B cell (primary cell): ENCODE data around the gene VIL1. TPM values are rescaled to one million over a fixed set of nuclear protein-coding genes. Genes with fewer than 3 reads are reported as not detected.

Source experiments
- ATAC-seq: fragments of 200-7000 bp; cut with Tn5 transposase; one replicate; pipeline ENCODE4 v1.10.0; 2021; ENCODE audit warnings: low read depth, mild to moderate bottlenecking, moderate number of reproducible peaks, moderate library complexity
- CTCF ChIA-PET: fragments of 350-600 bp; sonication (Branson Sonifier 250); formaldehyde crosslinking; loops from one replicate; lab custom pipeline; 2021; ENCODE audit warnings: antibody characterized with exemption, inconsistent platforms; lab: Charles Lee
- POLR2A ChIA-PET: fragments of 350-600 bp; sonication (Branson Sonifier 250); formaldehyde crosslinking; loops from one replicate; lab custom pipeline; 2021; ENCODE audit warnings: antibody characterized with exemption; lab: Charles Lee
- DNase-seq: peaks from one replicate; pipeline ENCODE4 v3.0.0; 2013
- H2AFZ ChIP-seq: 2 replicates; pipeline ENCODE4 v1.6.1; 2012; ENCODE audit warnings: mild to moderate bottlenecking, low read depth, low read length; ENCODE audit not compliant: insufficient read depth, poor library complexity, severe bottlenecking
- H3K27ac ChIP-seq, 2 donors: 1 replicate in 1 of 2; 2 replicates in 1 of 2; pipeline ENCODE4 v1.5.1; 2012 to 2013; ENCODE audit warnings: low read length in 2 of 2, mild to moderate bottlenecking in 2 of 2, moderate library complexity in 1 of 2
- H3K27me3 ChIP-seq, 4 experiments: fragments of 200-600 bp in 1 of 4; sonication (generic) in 1 of 4; replicated peaks in 1 of 4; 1 replicate in 2 of 4; 2 replicates in 2 of 4; pipeline versions ENCODE4 v1.6.1 to v1.7.0; 2013 to 2016; ENCODE audit warnings: low read length in 3 of 4, mild to moderate bottlenecking in 2 of 4, mixed read lengths in 1 of 4, moderate library complexity in 1 of 4; ENCODE audit not compliant: insufficient read depth in 4 of 4, control insufficient read depth in 3 of 4; ENCODE audit errors: control extremely low read depth in 1 of 4
- H3K36me3 ChIP-seq, 2 experiments: replicated peaks in 1 of 2; 1 replicate in 1 of 2; 2 replicates in 1 of 2; pipeline versions ENCODE4 v1.6.1 to v1.7.1; 2013; ENCODE audit warnings: low read length in 1 of 2; ENCODE audit not compliant: insufficient read depth in 2 of 2, control insufficient read depth in 1 of 2; ENCODE audit errors: control extremely low read depth in 1 of 2, extremely low read depth in 1 of 2
- H3K4me1 ChIP-seq, 2 donors: fragments of 200-600 bp in 1 of 2; sonication (generic) in 1 of 2; 1 replicate in 1 of 2; 2 replicates in 1 of 2; pipeline versions ENCODE4 v1.5.1 to v1.6.1; 2013 to 2017; ENCODE audit warnings: low read length in 2 of 2; ENCODE audit not compliant: control insufficient read depth in 2 of 2, insufficient read depth in 2 of 2
- H3K4me2 ChIP-seq: replicated peaks from 2 replicates; pipeline ENCODE3; 2012; ENCODE audit warnings: mild to moderate bottlenecking, low read depth, low read length; ENCODE audit not compliant: poor library complexity, severe bottlenecking
- H3K4me3 ChIP-seq, 5 experiments: fragments of 200-600 bp in 1 of 5; sonication (generic) in 1 of 5; 1 replicate in 3 of 5; 2 replicates in 2 of 5; pipeline versions ENCODE4 v1.5.1 to v1.7.0; 2011 to 2016; ENCODE audit warnings: low read length in 4 of 5, mild to moderate bottlenecking in 4 of 5, low read depth in 2 of 5, control low read depth in 1 of 5, moderate library complexity in 1 of 5; ENCODE audit not compliant: insufficient read depth in 1 of 5; ENCODE audit errors: control extremely low read depth in 1 of 5, extremely low read depth in 1 of 5
- H3K79me2 ChIP-seq: fragments of 200-600 bp; sonication (generic); one replicate; pipeline ENCODE4 v1.6.0; 2016; ENCODE audit warnings: low read length; ENCODE audit not compliant: control insufficient read depth, insufficient read depth
- H3K9ac ChIP-seq: fragments of 200-600 bp; sonication (generic); 2 replicates; pipeline ENCODE4 v1.6.1; 2017; ENCODE audit warnings: mild to moderate bottlenecking, low read length, moderate library complexity
- H3K9me3 ChIP-seq, 3 donors: one replicate each; pipeline versions ENCODE4 v1.6.1 to v1.7.1; 2013; ENCODE audit warnings: low read length in 2 of 3; ENCODE audit not compliant: control insufficient read depth in 2 of 3, insufficient read depth in 1 of 3; ENCODE audit errors: control extremely low read depth in 1 of 3
- H4K20me1 ChIP-seq: 2 replicates; pipeline ENCODE4 v1.6.0; 2012; ENCODE audit warnings: mild to moderate bottlenecking, low read length; ENCODE audit not compliant: insufficient read depth, control insufficient read depth, poor library complexity, severe bottlenecking
- H3K27ac Mint-ChIP-seq: one replicate; pipeline ENCODE4 v1.8.0; 2021; ENCODE audit warnings: mixed read lengths
- H3K27me3 Mint-ChIP-seq: one replicate; pipeline ENCODE4 v1.8.0; 2021; ENCODE audit warnings: mixed read lengths
- H3K4me1 Mint-ChIP-seq: one replicate; pipeline ENCODE4 v1.8.0; 2021; ENCODE audit warnings: mixed read lengths
- H3K4me3 Mint-ChIP-seq: one replicate; pipeline ENCODE4 v1.8.0; 2021; ENCODE audit warnings: mixed read lengths
- H3K9me3 Mint-ChIP-seq: one replicate; pipeline ENCODE4 v1.8.0; 2022; ENCODE audit warnings: mixed read lengths; ENCODE audit not compliant: insufficient read depth
- CTCF ChIP-seq: fragments of 200-600 bp; IDR thresholded peaks from one replicate; pipeline ENCODE4 v1.8.0; 2022; ENCODE audit warnings: antibody characterized with exemption, mild to moderate bottlenecking
- EZH2 ChIP-seq: IDR thresholded peaks from 2 replicates; pipeline ENCODE4 v1.6.1; 2012; ENCODE audit warnings: borderline replicate concordance, low read depth, mild to moderate bottlenecking, moderate library complexity, low read length; ENCODE audit not compliant: insufficient read depth, poor library complexity, severe bottlenecking
- WGBS: methylation state at CpG from one replicate; pipeline ENCODE4 v1.1.5; 2013; ENCODE audit warnings: missing lambda C conversion rate; ENCODE audit not compliant: insufficient coverage; 5-methylcytosine and 5-hydroxymethylcytosine counted together
- intact Hi-C: fragments of 100-400 bp; cut with micrococcal nuclease; formaldehyde crosslinking; loops from one replicate; pipeline ENCODE4 v1.10.0; 2022
- polyA plus RNA-seq: library from polyadenylated mRNA; depleted of rRNA; stranded (reverse); fragments of >200 nt; gene quantifications from 2 replicates; pipeline ENCODE4 v1.2.3, GENCODE V29; 2012
- total RNA-seq, 2 donors: library from RNA; stranded (reverse); fragments of 120-200 nt in 1 of 2; gene quantifications; 1 replicate in 1 of 2; 2 replicates in 1 of 2; pipeline versions ENCODE4 v1.2.3 to v1.2.4, GENCODE V29; 2013 to 2022

The VIL1 gene
- total and polyA plus RNA-seq, 2 donors (not counting 1 experiment from before 2014, with no cell fraction given), result not detected

- 86% methylated on average over 2 of the region's 2 CpGs for WGBS
- H3K27ac Mint-ChIP-seq, result no peak overlapping the region
- no peak for TF ChIP-seq CTCF
- no peak for TF ChIP-seq EZH2
Observed at GRCh38 chr2:218421027-218421426, 2.1 kb downstream of the VIL1 start.

GRCh38 chr2:218422403-218423086, 3.6 kb downstream of the VIL1 start:
- ChIA-PET POLR2A (no interaction called here), CTCF (no interaction called here)
- no peaks in the 10 kb centered on the region for H3K9me3 Mint-ChIP-seq
- H3K9ac ChIP-seq, result no peak overlapping the region
- H2AFZ ChIP-seq, result no peak overlapping the region
- intact Hi-C loops, result no loop called here
- no peak overlapping the region for H3K4me3 ChIP-seq
- no peak for DNase-seq
- no peaks in the 10 kb centered on the region for H3K4me1 ChIP-seq
- WGBS, result 85% methylated on average over 6 of the region's 9 CpGs
- H3K4me2 ChIP-seq, result no peak overlapping the region
- no peaks in the 10 kb centered on the region for H3K4me1 Mint-ChIP-seq
- no peaks in the 10 kb centered on the region for H3K79me2 ChIP-seq
- no peak overlapping the region for H3K4me3 Mint-ChIP-seq
- no peak for ATAC-seq
- H3K27ac ChIP-seq, result no peak overlapping the region
- no peaks in the 10 kb centered on the region for H3K36me3 ChIP-seq
- no peaks in the 10 kb centered on the region for H3K27me3 Mint-ChIP-seq
- H4K20me1 ChIP-seq, result no peaks in the 10 kb centered on the region
- H3K27me3 ChIP-seq, result no peaks in the 10 kb centered on the region
- H3K9me3 ChIP-seq, result no peaks in the 10 kb centered on the region
- TF ChIP-seq CTCF (no peak), EZH2 (no peak)
- H3K27ac Mint-ChIP-seq, result no peak overlapping the region

More at GRCh38 chr2:218421027-218421426, 2.1 kb downstream of the VIL1 start:
- ATAC-seq, result no peak
- Histone ChIP-seq H4K20me1 (no peaks in the 10 kb centered on the region), H3K4me1 (no peaks in the 10 kb centered on the region), H3K27ac (no peak overlapping the region), H3K9ac (no peak overlapping the region), H3K79me2 (no peaks in the 10 kb centered on the region), H3K4me3 (no peak overlapping the region), H3K36me3 (no peaks in the 10 kb centered on the region), H3K27me3 (no peaks in the 10 kb centered on the region), H2AFZ (no peak overlapping the region), H3K4me2 (no peak overlapping the region), H3K9me3 (no peaks in the 10 kb centered on the region)
- POLR2A ChIA-PET, result no interaction called here
- Mint-ChIP-seq H3K27me3 (no peaks in the 10 kb centered on the region), H3K9me3 (no peaks in the 10 kb centered on the region), H3K4me1 (no peaks in the 10 kb centered on the region), H3K4me3 (no peak overlapping the region)
- CTCF ChIA-PET, result no interaction called here
- DNase-seq, result no peak
- intact Hi-C loops, result no loop called here
